GM18519 (cell line): ENCODE data around the gene PRAMEF13.
"Not testable (repeated sequence)": the region's sequence is repeated elsewhere in the genome, so short reads cannot be mapped to it uniquely, and the experiment has no call there.

Experiments used
- ATAC-seq: cut with Tn5 transposase; IDR thresholded peaks from one replicate; pipeline ENCODE4 v1.9.1; 2021; ENCODE audit warnings: mild to moderate bottlenecking, moderate library complexity; ENCODE audit not compliant: unreplicated experiment, low FRiP score

PRAMEF13 gene

GRCh38 chr1:13208712-13209111, 7.5 kb upstream of the PRAMEF13 start:
- not testable (repeated sequence) for ATAC-seq

- ATAC-seq: not testable (repeated sequence)
Observed at GRCh38 chr1:13171548-13171947, 29.7 kb downstream of the PRAMEF13 start, which contains the start of gene PRAMEF9. Gene PRAMEF9, plus strand, starts transcription at chr1:13171848. Its CDS starts 3,433 bp downstream, at chr1:13175281.

GRCh38 chr1:13165531-13165930, 35.7 kb downstream of the PRAMEF13 start, which contains the start of gene HNRNPCL4:
Gene HNRNPCL4, minus strand, starts transcription at chr1:13165631. Its CDS starts 164 bp downstream, at chr1:13165467.
- not testable (repeated sequence) for ATAC-seq

- not testable (repeated sequence) for ATAC-seq
Observed at GRCh38 chr1:13155909-13156308, 45.3 kb downstream of the PRAMEF13 start, which contains the start of gene PRAMEF26. Gene PRAMEF26, minus strand, starts transcription at chr1:13156009. Its CDS starts 2,914 bp downstream, at chr1:13153095.
